HG02943 (cell line): ENCODE results near the gene SELENOW.
"Not testable (repeated sequence)": the region's sequence is repeated elsewhere in the genome, so short reads cannot be mapped to it uniquely, and the experiment has no call there.

Experiments used
- ATAC-seq: cut with Tn5 transposase; IDR thresholded peaks from one replicate; pipeline ENCODE4 v1.9.1; 2021; ENCODE audit warnings: mild to moderate bottlenecking, low read depth, moderate library complexity; ENCODE audit not compliant: unreplicated experiment

Gene SELENOW

GRCh38 chr19:47778049-47778953, at the start of gene SELENOW:
Gene SELENOW, plus strand, starts transcription at chr19:47778703. Its CDS starts 83 bp downstream, at chr19:47778786.
- ATAC-seq, result peak; percentile 57

GRCh38 chr19:47729468-47729798, 49.1 kb upstream of the SELENOW start:
- no peak for ATAC-seq

GRCh38 chr19:47729799-47730520, 48.5 kb upstream of the SELENOW start:
- no peak for ATAC-seq

GRCh38 chr19:47730521-47730889, 48.0 kb upstream of the SELENOW start:
- ATAC-seq, result no peak

GRCh38 chr19:47730910-47731309, 47.6 kb upstream of the SELENOW start:
- no peak for ATAC-seq

GRCh38 chr19:47735131-47735530, 43.4 kb upstream of the SELENOW start:
- ATAC-seq, result no peak

- ATAC-seq, result no peak
These were observed 37.5 kb upstream of the SELENOW start for GRCh38 chr19:47740866-47741519.

- ATAC-seq, result no peak
These were observed 36.9 kb upstream of the SELENOW start for GRCh38 chr19:47741544-47742140.

- ATAC-seq, result no peak
These were observed 35.9 kb upstream of the SELENOW start for GRCh38 chr19:47742634-47743033.

- ATAC-seq, result peak; percentile 57
These were observed 33.2 kb upstream of the SELENOW start, which contains the start of gene NOP53 for GRCh38 chr19:47745010-47745901. Gene NOP53, plus strand, starts transcription at chr19:47745546. Its CDS starts 14 bp downstream, at chr19:47745560.

- ATAC-seq, result not testable (repeated sequence)
These were observed 32.4 kb upstream of the SELENOW start for GRCh38 chr19:47746129-47746528.

- no peak for ATAC-seq
These were observed 29.2 kb upstream of the SELENOW start for GRCh38 chr19:47749326-47749725.

GRCh38 chr19:47750752-47751151, 27.8 kb upstream of the SELENOW start:
- no peak for ATAC-seq

- no peak for ATAC-seq
These were observed 25.9 kb upstream of the SELENOW start for GRCh38 chr19:47752440-47753211.

GRCh38 chr19:47754206-47755064, 24.1 kb upstream of the SELENOW start:
- no peak for ATAC-seq

- no peak for ATAC-seq
These were observed 23.3 kb upstream of the SELENOW start for GRCh38 chr19:47755065-47755761.
